K562 (cell line): Measurements from ENCODE around the gene GABRR1. TPM values are rescaled to one million over a fixed set of nuclear protein-coding genes. Genes with fewer than 3 reads are reported as not detected.

Experiments used
- ATAC-seq: fragments of 200-7000 bp; cut with Tn5 transposase; 3 replicates; pipeline ENCODE4 v1.9.1; 2020; ENCODE audit warnings: moderate library complexity
- BruUV-seq: library from RNA; stranded (reverse); fragments of 400-500 nt; replicated peaks from 2 replicates; lab custom pipeline; 2021; lab: Mats Ljungman, UMichigan
- CTCF ChIA-PET: fragments of 300-600 bp; formaldehyde crosslinking; extraction: SDS; loops from one replicate; lab custom pipeline; 2021; ENCODE audit warnings: low intra/inter-chr PET ratio; lab: Yijun Ruan, JAX
- POLR2A ChIA-PET: fragments of 300-600, 350-650 bp; sonication (Branson Sonifier 250); formaldehyde crosslinking; extraction: SDS; loops from one replicate; lab custom pipeline; 2021; ENCODE audit warnings: antibody characterized with exemption, inconsistent platforms; lab: Yijun Ruan, JAX
- DNase-seq, 4 experiments: peaks; one replicate each; pipeline versions ENCODE4 v3.0.0 to v3.0.0-alpha.2; 2011 to 2018; ENCODE audit warnings: low spot score in 3 of 4, mixed read lengths in 3 of 4; ENCODE audit errors: extremely low read depth in 1 of 4
- FAIRE-seq: peaks from 2 replicates; lab custom pipeline; 2011; peaks lifted over from hg19 to GRCh38; lab: Jason Lieb, UNC
- H2AFZ ChIP-seq: 2 replicates; pipeline ENCODE4 v1.6.0; 2011; ENCODE audit warnings: low read depth, low read length, control low read depth, inconsistent platforms
- H3K27ac ChIP-seq: fragments of 200-600 bp; 3 replicates; pipeline ENCODE4 v1.8.0; 2011; ENCODE audit warnings: low read depth, mild to moderate bottlenecking, control low read depth, inconsistent platforms, low read length, moderate library complexity, mixed read lengths; ENCODE audit errors: extremely low read depth
- H3K27me3 ChIP-seq, 2 experiments: fragments of 300-600 bp in 1 of 2; 2 replicates in 1 of 2; 3 replicates in 1 of 2; pipeline versions ENCODE4 v1.6.0 to v1.8.0; 2011; ENCODE audit warnings: inconsistent platforms in 2 of 2, low read length in 2 of 2, mild to moderate bottlenecking in 1 of 2, mixed read lengths in 1 of 2, moderate library complexity in 1 of 2; ENCODE audit not compliant: control insufficient read depth in 2 of 2, insufficient read depth in 2 of 2
- H3K36me3 ChIP-seq: fragments of 300-600 bp; 3 replicates; pipeline ENCODE4 v1.8.0; 2011; ENCODE audit warnings: mild to moderate bottlenecking, low read length, inconsistent platforms; ENCODE audit not compliant: control insufficient read depth, insufficient read depth
- H3K4me1 ChIP-seq, 2 experiments: fragments of 200-600 bp in 1 of 2; replicated peaks in 1 of 2; 2 replicates in 1 of 2; 3 replicates in 1 of 2; pipeline versions ENCODE4 v1.5.1 to v1.8.0; 2011; ENCODE audit warnings: inconsistent platforms in 2 of 2, low read length in 2 of 2, mild to moderate bottlenecking in 1 of 2, mixed read lengths in 1 of 2, moderate library complexity in 1 of 2; ENCODE audit not compliant: control insufficient read depth in 2 of 2, insufficient read depth in 2 of 2
- H3K4me2 ChIP-seq: 2 replicates; pipeline ENCODE4 v1.6.1; 2011; ENCODE audit warnings: low read length, control low read depth, inconsistent platforms, mixed read lengths; ENCODE audit not compliant: insufficient read depth
- H3K4me3 ChIP-seq: fragments of 200-600 bp; sonication (generic), shearing (Covaris generic); 2 replicates; pipeline ENCODE4 v1.5.1; 2016; ENCODE audit warnings: control low read depth, inconsistent platforms
- H3K79me2 ChIP-seq: fragments of 200-600 bp; 3 replicates; pipeline ENCODE4 v1.8.0; 2011; ENCODE audit warnings: low read length, inconsistent platforms; ENCODE audit not compliant: control insufficient read depth, insufficient read depth
- H3K9ac ChIP-seq, 2 experiments: 2 replicates each; pipeline versions ENCODE4 v1.6.0 to v1.6.1; 2011; ENCODE audit warnings: low read depth in 2 of 2, low read length in 2 of 2, control low read depth in 1 of 2, inconsistent platforms in 1 of 2, mild to moderate bottlenecking in 1 of 2, mixed read lengths in 1 of 2; ENCODE audit not compliant: insufficient read depth in 1 of 2
- H3K9me1 ChIP-seq: one replicate; pipeline ENCODE4 v1.6.0; 2011; ENCODE audit warnings: inconsistent platforms, mild to moderate bottlenecking, low read length, moderate library complexity; ENCODE audit not compliant: control insufficient read depth, insufficient read depth
- H3K9me3 ChIP-seq: replicated peaks from 2 replicates; pipeline ENCODE4 v1.5.1; 2011; ENCODE audit warnings: low read depth, low read length, inconsistent platforms; ENCODE audit not compliant: control insufficient read depth, insufficient read depth
- H4K20me1 ChIP-seq: replicated peaks from 2 replicates; pipeline ENCODE4 v1.6.1; 2011; ENCODE audit warnings: low read length, inconsistent platforms, mixed read lengths; ENCODE audit not compliant: control insufficient read depth, insufficient read depth
- C11orf30 ChIP-seq: fragments of 450-650 bp; IDR thresholded peaks from 2 replicates; pipeline ENCODE4 v1.6.1; 2016; ENCODE audit warnings: low read depth, mild to moderate bottlenecking
- CHCHD3 ChIP-seq: fragments of 250-450 bp; sonication (Bioruptor Pico); IDR thresholded peaks from 2 replicates; pipeline ENCODE4 v2.1.2; 2022; ENCODE audit warnings: mild to moderate bottlenecking
- KLF1 ChIP-seq: fragments of 450-650 bp; IDR thresholded peaks from 2 replicates; pipeline ENCODE4 v1.6.1; 2016; ENCODE audit warnings: missing genetic modification characterization, missing compliant biosample characterization
- NCOA6 ChIP-seq: fragments of 450-650 bp; IDR thresholded peaks from 2 replicates; pipeline ENCODE4 v1.6.1; 2017; ENCODE audit warnings: mild to moderate bottlenecking
- PCBP2 ChIP-seq: fragments of 200-400 bp; formaldehyde crosslinking; IDR thresholded peaks from 2 replicates; pipeline ENCODE4 v1.6.1; 2018; ENCODE audit warnings: low read length, low read depth, mild to moderate bottlenecking, moderate library complexity; ENCODE audit not compliant: poor library complexity, severe bottlenecking
- RNF2 ChIP-seq: sonication (generic); IDR thresholded peaks from 2 replicates; pipeline ENCODE4 v1.6.1; 2016
- TARDBP ChIP-seq: fragments of 450-650 bp; IDR thresholded peaks from 2 replicates; pipeline ENCODE4 v1.6.1; 2016
- ZBTB1 ChIP-seq: sonication (generic); formaldehyde crosslinking; IDR thresholded peaks from 2 replicates; pipeline ENCODE4 v1.8.1; 2023; ENCODE audit warnings: missing genetic modification reagents, low read depth, mild to moderate bottlenecking, borderline replicate concordance
- ZNF324 ChIP-seq: fragments of 250-450 bp; sonication (Bioruptor Pico); IDR thresholded peaks from 2 replicates; pipeline ENCODE4 v1.4.0; 2020; ENCODE audit warnings: mild to moderate bottlenecking
- ZNF695 ChIP-seq: fragments of 450-650 bp; formaldehyde crosslinking; IDR thresholded peaks from 2 replicates; pipeline ENCODE4 v1.4.0; 2020; ENCODE audit warnings: mild to moderate bottlenecking, moderate library complexity
- WGBS: fragments of 100-300 bp; shearing (Covaris generic); methylation state at CpG from one replicate; pipeline ENCODE4 v1.1.6; 2016; ENCODE audit warnings: low coverage, mixed read lengths; ENCODE audit not compliant: insufficient coverage; ENCODE audit errors: missing lambda C conversion rate; 5-methylcytosine and 5-hydroxymethylcytosine counted together
- in situ Hi-C: fragments of 300-500 bp; cut with MboI; formaldehyde crosslinking; loops from 4 replicates; pipeline ENCODE4 v1.15.0; 2018; ENCODE audit warnings: inconsistent platforms, mixed read lengths
- intact Hi-C: fragments of 100-400 bp; cut with micrococcal nuclease; formaldehyde crosslinking; loops from 2 replicates; pipeline ENCODE4 v1.14.2; 2022
- polyA plus RNA-seq, 8 experiments: library from polyadenylated mRNA; depleted of rRNA in 4 of 8; stranded (reverse) in 5 of 8; unstranded in 3 of 8; fragments of >200 nt; fragmentation: Nextera tagmentation in 2 of 8; fragmentation: Illumina TruSeq in 1 of 8; extraction: Ambion mirVana in 2 of 8; extraction: Trizol in 1 of 8; gene quantifications; 2 replicates each; pipeline versions ENCODE4 v1.2.1 to v1.2.3, GENCODE V29; 2011 to 2014; ENCODE audit warnings: inconsistent platforms in 1 of 8, missing spikeins in 1 of 8
- total RNA-seq, 7 experiments: library from RNA; depleted of rRNA in 6 of 7; stranded (reverse); fragments of >200 nt in 6 of 7; fragmentation: Illumina TruSeq in 2 of 7; extraction: Trizol in 2 of 7; gene quantifications; 2 replicates each; pipeline versions ENCODE4 v1.2.1 to v1.2.3, GENCODE V29; 2011 to 2021; ENCODE audit warnings: low replicate concordance in 1 of 7
- TF ChIP-seq, protein P1 (sequence below): conservative IDR thresholded peaks from 2 replicates; pipeline ENCODE4 v1.6.1; 2011; ENCODE audit warnings: low read depth, mild to moderate bottlenecking, low read length; ENCODE audit not compliant: control insufficient read depth
- TF ChIP-seq, protein P2 (sequence below): sonication (generic); formaldehyde crosslinking; IDR thresholded peaks from 2 replicates; pipeline ENCODE4 v1.8.1; 2023; ENCODE audit warnings: mild to moderate bottlenecking, missing genetic modification reagents
- TF ChIP-seq, protein P3 (sequence below): sonication (generic); formaldehyde crosslinking; IDR thresholded peaks from 2 replicates; pipeline ENCODE4 v1.8.0; 2022; ENCODE audit warnings: mild to moderate bottlenecking, missing genetic modification reagents
- TF ChIP-seq, protein P4 (sequence below), 2 experiments: fragments of 450-650 bp in 1 of 2; sonication (generic) in 1 of 2; formaldehyde crosslinking in 1 of 2; IDR thresholded peaks in 1 of 2; conservative IDR thresholded peaks in 1 of 2; 2 replicates each; pipeline versions ENCODE4 v1.6.1 to v1.8.1; 2016 to 2023; ENCODE audit warnings: mild to moderate bottlenecking in 2 of 2, moderate library complexity in 2 of 2, inconsistent platforms in 1 of 2, missing genetic modification reagents in 1 of 2

GABRR1 gene
- total and polyA plus RNA-seq, 9 of the 15 experiments (the other 6 are each of a cell fraction or from before 2014, with no cell fraction given) = not detected

DNA sequence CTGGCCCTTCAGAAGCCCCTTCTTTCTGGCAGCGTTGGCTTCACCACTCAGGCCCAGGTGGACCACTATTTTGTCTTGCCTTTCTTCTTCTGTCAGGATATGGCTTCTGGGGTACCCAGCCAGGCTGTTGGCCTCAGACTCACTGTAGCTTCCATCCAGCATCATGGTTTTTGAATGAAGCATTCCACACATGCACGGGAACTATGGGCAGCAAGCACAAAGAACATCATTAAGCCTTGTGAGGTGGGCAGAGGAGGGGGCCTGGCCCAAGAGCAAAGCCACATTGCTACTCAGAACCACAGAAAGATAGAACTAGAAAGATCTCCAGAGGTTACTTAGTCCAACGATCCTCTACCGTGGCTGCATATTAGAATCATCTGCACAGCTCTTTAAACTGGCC lies 40.6 kb upstream of the GABRR1 start (continued):
- TF ChIP-seq ZBTB1 (CRISPR knock-in tag) = no peak

DNA sequence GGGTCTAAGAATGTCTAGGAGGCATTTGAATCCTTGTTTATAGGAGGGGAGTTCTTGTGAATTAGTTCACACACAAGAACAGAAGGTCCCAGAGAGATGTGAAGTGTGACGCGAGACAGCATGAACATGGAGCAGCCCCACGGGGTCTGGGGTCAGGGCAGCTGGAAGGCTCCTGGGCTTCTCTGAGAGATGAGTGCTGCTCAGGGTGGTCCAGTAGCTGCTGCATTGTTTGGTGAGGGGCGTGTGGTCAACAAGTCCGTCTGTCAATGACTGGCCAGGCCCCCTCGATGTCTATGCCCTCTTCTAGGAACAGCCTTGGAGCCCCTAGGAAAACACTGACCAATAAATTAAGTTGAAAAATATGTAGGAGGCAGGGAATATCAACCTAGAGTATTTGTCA lies 40.2 kb upstream of the GABRR1 start:
- Histone ChIP-seq H3K4me1 (peaks cover 6 to 14% of the 10 kb centered on the region in 2 experiments; a peak in 4 of 5 replicates), H3K36me3 (no peaks in the 10 kb centered on the region), H3K27ac (no peak overlapping the region), H3K9me3 (no peaks in the 10 kb centered on the region), H3K9me1 (no peaks in the 10 kb centered on the region), H3K4me3 (no peak overlapping the region), H4K20me1 (no peaks in the 10 kb centered on the region), H3K4me2 (no peak overlapping the region), H3K27me3 (peaks cover 3 to 7% of the 10 kb centered on the region in 2 experiments; a peak in 3 of 5 replicates), H2AFZ (no peak overlapping the region), H3K9ac (no peak overlapping the region), H3K79me2 (no peaks in the 10 kb centered on the region)
- FAIRE-seq (no peak), ATAC-seq (no peak), DNase-seq (no peak)
- intact Hi-C loops (no loop called here), in situ Hi-C loops (no loop called here)
- CTCF ChIA-PET = no interaction called here
- WGBS = 1% methylated on average over 4 of the region's 6 CpGs
- no TSS peak for BruUV-seq
- POLR2A ChIA-PET = interaction anchor here (0.5 kb wide), 1 partner anchor 284 kb away, joined by 3 read pairs; no protein-coding TSS in a partner anchor
- TF ChIP-seq NCOA6 = no peak
- no peak for TF ChIP-seq CHCHD3 (CRISPR knock-in tag)
- no peak for TF ChIP-seq C11orf30
- TF ChIP-seq, protein P1, sequence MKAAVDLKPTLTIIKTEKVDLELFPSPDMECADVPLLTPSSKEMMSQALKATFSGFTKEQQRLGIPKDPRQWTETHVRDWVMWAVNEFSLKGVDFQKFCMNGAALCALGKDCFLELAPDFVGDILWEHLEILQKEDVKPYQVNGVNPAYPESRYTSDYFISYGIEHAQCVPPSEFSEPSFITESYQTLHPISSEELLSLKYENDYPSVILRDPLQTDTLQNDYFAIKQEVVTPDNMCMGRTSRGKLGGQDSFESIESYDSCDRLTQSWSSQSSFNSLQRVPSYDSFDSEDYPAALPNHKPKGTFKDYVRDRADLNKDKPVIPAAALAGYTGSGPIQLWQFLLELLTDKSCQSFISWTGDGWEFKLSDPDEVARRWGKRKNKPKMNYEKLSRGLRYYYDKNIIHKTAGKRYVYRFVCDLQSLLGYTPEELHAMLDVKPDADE = no peak
- TF ChIP-seq RNF2 = no peak
- TF ChIP-seq, protein P2, sequence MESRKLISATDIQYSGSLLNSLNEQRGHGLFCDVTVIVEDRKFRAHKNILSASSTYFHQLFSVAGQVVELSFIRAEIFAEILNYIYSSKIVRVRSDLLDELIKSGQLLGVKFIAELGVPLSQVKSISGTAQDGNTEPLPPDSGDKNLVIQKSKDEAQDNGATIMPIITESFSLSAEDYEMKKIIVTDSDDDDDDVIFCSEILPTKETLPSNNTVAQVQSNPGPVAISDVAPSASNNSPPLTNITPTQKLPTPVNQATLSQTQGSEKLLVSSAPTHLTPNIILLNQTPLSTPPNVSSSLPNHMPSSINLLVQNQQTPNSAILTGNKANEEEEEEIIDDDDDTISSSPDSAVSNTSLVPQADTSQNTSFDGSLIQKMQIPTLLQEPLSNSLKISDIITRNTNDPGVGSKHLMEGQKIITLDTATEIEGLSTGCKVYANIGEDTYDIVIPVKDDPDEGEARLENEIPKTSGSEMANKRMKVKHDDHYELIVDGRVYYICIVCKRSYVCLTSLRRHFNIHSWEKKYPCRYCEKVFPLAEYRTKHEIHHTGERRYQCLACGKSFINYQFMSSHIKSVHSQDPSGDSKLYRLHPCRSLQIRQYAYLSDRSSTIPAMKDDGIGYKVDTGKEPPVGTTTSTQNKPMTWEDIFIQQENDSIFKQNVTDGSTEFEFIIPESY (CRISPR knock-in tag) = no peak
- no peak for TF ChIP-seq ZNF695 (CRISPR knock-in tag)
- TF ChIP-seq, protein P3, sequence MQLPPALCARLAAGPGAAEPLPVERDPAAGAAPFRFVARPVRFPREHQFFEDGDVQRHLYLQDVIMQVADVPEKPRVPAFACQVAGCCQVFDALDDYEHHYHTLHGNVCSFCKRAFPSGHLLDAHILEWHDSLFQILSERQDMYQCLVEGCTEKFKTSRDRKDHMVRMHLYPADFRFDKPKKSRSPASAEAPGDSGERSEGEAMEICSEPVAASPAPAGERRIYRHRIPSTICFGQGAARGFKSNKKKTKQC = no peak
- TF ChIP-seq, protein P4, sequence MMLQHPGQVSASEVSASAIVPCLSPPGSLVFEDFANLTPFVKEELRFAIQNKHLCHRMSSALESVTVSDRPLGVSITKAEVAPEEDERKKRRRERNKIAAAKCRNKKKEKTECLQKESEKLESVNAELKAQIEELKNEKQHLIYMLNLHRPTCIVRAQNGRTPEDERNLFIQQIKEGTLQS (IDR thresholded peaks at IDR 0.05) = no peak
- TF ChIP-seq, protein P4 (CRISPR knock-in tag; conservative IDR thresholded peaks at IDR 0.05) = no peak
- TF ChIP-seq TARDBP = no peak
- no peak for TF ChIP-seq ZNF324 (CRISPR knock-in tag)
- TF ChIP-seq KLF1 (tag) = no peak
- no peak for TF ChIP-seq PCBP2
